SU-DHL-6 (cell line): Measurements from ENCODE around the gene TMEM196.
"Not testable (repeated sequence)": the region's sequence is repeated elsewhere in the genome, so short reads cannot be mapped to it uniquely, and the experiment has no call there.

Experiments used
- H2AFZ ChIP-seq: fragments of 200-600 bp; sonication (generic); 2 replicates; pipeline ENCODE4 v1.6.1; 2014; ENCODE audit warnings: low read depth, mild to moderate bottlenecking, moderate library complexity, mixed read lengths, antibody characterized with exemption, low read length; ENCODE audit not compliant: severe bottlenecking
- H3F3A ChIP-seq: fragments of 200-600 bp; shearing (Covaris generic); 2 replicates; pipeline ENCODE4 v1.6.0; 2016; ENCODE audit warnings: antibody characterized with exemption, mild to moderate bottlenecking; ENCODE audit not compliant: insufficient read depth
- H3K27ac ChIP-seq: fragments of 200-600 bp; sonication (generic); 2 replicates; pipeline ENCODE4 v1.5.1; 2016; ENCODE audit warnings: low read depth, mild to moderate bottlenecking, low read length, moderate library complexity, mixed read lengths
- H3K27me3 ChIP-seq: fragments of 200-600 bp; sonication (generic), shearing (Covaris generic); 2 replicates; pipeline ENCODE4 v1.6.0; 2014; ENCODE audit warnings: mild to moderate bottlenecking, low read length
- H3K36me3 ChIP-seq: fragments of 200-600 bp; sonication (generic); 2 replicates; pipeline ENCODE4 v1.6.1; 2014; ENCODE audit warnings: mild to moderate bottlenecking, low read length, mixed read lengths
- H3K4me2 ChIP-seq: fragments of 300-600, 200-600 bp; shearing (Covaris generic), sonication (generic); 2 replicates; pipeline ENCODE4 v1.6.0; 2014; ENCODE audit warnings: low read length, low read depth, mild to moderate bottlenecking; ENCODE audit not compliant: poor library complexity, severe bottlenecking
- H3K4me3 ChIP-seq: fragments of 200-600 bp; sonication (generic); 2 replicates; pipeline ENCODE4 v1.5.1; 2014; ENCODE audit warnings: antibody characterized with exemption, low read length, mild to moderate bottlenecking, mixed read lengths; ENCODE audit not compliant: insufficient read depth, poor library complexity, severe bottlenecking
- H3K79me2 ChIP-seq: fragments of 200-600 bp; sonication (generic); 2 replicates; pipeline ENCODE4 v1.6.1; 2014; ENCODE audit warnings: mild to moderate bottlenecking, low read length, moderate library complexity; ENCODE audit not compliant: insufficient read depth
- H3K9ac ChIP-seq: fragments of 200-600 bp; sonication (generic); 2 replicates; pipeline ENCODE4 v1.7.0; 2014; ENCODE audit warnings: mild to moderate bottlenecking, low read length
- H3K9me2 ChIP-seq: fragments of 200-600 bp; sonication (generic); replicated peaks from 2 replicates; pipeline ENCODE4 v1.6.1; 2014; ENCODE audit warnings: low read length; ENCODE audit not compliant: insufficient read depth
- H3K9me3 ChIP-seq: fragments of 200-600 bp; sonication (generic); 2 replicates; pipeline ENCODE4 v1.6.1; 2014; ENCODE audit warnings: low read length, mixed read lengths; ENCODE audit not compliant: insufficient read depth
- H4K20me1 ChIP-seq: fragments of 200-600 bp; sonication (generic); 2 replicates; pipeline ENCODE4 v1.6.1; 2014; ENCODE audit warnings: low read depth, mild to moderate bottlenecking, antibody characterized with exemption, low read length, moderate library complexity, mixed read lengths
- EZH2phosphoT487 ChIP-seq: fragments of 200-600 bp; sonication (generic), shearing (Covaris generic); conservative IDR thresholded peaks from 2 replicates; pipeline ENCODE4 v1.6.1; 2018; ENCODE audit warnings: mild to moderate bottlenecking, antibody characterized with exemption, low read length, moderate library complexity, mixed read lengths
- TF ChIP-seq, protein P1 (sequence below): fragments of 200-600 bp; sonication (generic); IDR thresholded peaks from one replicate; pipeline ENCODE4 v1.5.1; 2017; ENCODE audit warnings: antibody characterized with exemption, mild to moderate bottlenecking, low read length, moderate library complexity; ENCODE audit not compliant: insufficient read depth, poor library complexity, severe bottlenecking

TMEM196 gene

DNA sequence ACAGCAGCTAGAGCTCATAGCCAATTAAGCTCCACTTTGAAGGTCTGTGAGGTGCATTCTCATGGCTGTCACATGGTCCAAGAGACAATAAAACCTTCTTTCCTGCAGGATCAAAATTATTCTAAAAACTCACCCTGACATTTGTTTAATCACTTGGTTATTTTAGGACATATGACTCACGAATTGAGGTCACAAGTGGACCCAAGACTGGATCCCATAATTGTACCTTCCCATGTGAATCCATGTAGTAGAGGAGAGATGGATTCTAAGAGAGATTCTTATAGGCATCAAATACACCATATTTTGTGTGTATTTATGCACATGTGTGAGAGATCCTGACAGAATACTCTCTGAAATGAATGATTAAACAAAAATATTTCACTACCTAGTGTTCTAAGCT lies 82.7 kb downstream of the TMEM196 start:
- H3K4me3 ChIP-seq = no peak overlapping the region
- no peaks in the 10 kb centered on the region for H4K20me1 ChIP-seq
- no peaks in the 10 kb centered on the region for H3K36me3 ChIP-seq
- H3K9me2 ChIP-seq = no peaks in the 10 kb centered on the region
- no peaks in the 10 kb centered on the region for H3K27me3 ChIP-seq
- no peak for TF ChIP-seq EZH2phosphoT487
- TF ChIP-seq, protein P1, sequence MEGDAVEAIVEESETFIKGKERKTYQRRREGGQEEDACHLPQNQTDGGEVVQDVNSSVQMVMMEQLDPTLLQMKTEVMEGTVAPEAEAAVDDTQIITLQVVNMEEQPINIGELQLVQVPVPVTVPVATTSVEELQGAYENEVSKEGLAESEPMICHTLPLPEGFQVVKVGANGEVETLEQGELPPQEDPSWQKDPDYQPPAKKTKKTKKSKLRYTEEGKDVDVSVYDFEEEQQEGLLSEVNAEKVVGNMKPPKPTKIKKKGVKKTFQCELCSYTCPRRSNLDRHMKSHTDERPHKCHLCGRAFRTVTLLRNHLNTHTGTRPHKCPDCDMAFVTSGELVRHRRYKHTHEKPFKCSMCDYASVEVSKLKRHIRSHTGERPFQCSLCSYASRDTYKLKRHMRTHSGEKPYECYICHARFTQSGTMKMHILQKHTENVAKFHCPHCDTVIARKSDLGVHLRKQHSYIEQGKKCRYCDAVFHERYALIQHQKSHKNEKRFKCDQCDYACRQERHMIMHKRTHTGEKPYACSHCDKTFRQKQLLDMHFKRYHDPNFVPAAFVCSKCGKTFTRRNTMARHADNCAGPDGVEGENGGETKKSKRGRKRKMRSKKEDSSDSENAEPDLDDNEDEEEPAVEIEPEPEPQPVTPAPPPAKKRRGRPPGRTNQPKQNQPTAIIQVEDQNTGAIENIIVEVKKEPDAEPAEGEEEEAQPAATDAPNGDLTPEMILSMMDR = no peak
- H3K4me2 ChIP-seq = no peak overlapping the region
- H2AFZ ChIP-seq = no peak overlapping the region
- no peaks in the 10 kb centered on the region for H3K79me2 ChIP-seq
- no peak overlapping the region for H3K9ac ChIP-seq
- H3K27ac ChIP-seq = no peak overlapping the region
- no peaks in the 10 kb centered on the region for H3F3A ChIP-seq
- no peaks in the 10 kb centered on the region for H3K9me3 ChIP-seq

DNA sequence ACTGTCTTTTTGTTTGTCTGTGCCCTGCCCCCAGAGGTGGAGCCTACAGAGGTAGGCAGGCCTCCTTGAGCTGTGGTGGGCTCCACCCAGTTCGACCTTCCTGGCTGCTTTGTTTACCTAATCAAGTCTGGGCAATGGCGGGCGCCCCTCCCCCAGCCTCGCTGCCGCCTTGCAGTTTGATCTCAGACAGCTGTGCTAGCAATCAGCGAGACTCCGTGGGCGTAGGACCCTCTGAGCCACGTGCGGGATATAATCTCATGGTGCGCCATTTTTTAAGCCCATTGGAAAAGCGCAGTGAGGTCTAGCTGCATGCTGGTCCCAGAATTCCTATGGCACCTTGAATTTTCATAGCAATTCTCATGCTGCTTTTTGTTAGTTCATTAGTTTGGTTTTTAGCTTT lies 84.3 kb downstream of the TMEM196 start:
- H4K20me1 ChIP-seq, H3F3A ChIP-seq, H3K4me2 ChIP-seq, H3K9me2 ChIP-seq, H3K27me3 ChIP-seq, H3K9ac ChIP-seq, H3K27ac ChIP-seq, H3K4me3 ChIP-seq, H2AFZ ChIP-seq, H3K79me2 ChIP-seq, H3K9me3 ChIP-seq, H3K36me3 ChIP-seq: not testable (repeated sequence)

DNA sequence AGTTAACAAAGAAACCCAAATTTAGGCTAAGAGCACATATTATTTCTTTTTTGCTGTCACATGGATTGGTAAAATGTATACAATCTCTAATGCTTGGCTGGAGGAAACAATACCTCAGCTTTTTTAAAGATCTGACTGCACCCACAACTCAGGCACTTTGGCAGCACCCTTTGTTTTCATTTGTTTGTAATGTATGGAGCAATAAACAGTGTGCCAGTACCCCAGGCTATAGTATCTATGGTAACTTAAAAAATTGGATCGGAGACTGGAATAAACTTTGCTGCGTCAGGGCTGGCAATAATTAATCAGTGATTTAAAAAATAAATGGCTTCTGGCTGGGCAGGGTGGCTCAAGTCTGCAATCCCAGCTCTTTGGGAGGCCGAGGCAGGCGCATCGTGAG lies 91.8 kb downstream of the TMEM196 start:
- Histone ChIP-seq H2AFZ (no peak overlapping the region), H3K4me3 (no peak overlapping the region), H3K9ac (no peak overlapping the region), H3K27ac (no peak overlapping the region), H3K79me2 (no peaks in the 10 kb centered on the region), H3K27me3 (no peaks in the 10 kb centered on the region; the same call in 1 of the 2 replicates), H3F3A (no peaks in the 10 kb centered on the region), H4K20me1 (no peaks in the 10 kb centered on the region), H3K9me2 (no peaks in the 10 kb centered on the region), H3K4me2 (no peak overlapping the region), H3K9me3 (no peaks in the 10 kb centered on the region), H3K36me3 (no peaks in the 10 kb centered on the region)
- TF ChIP-seq, protein P1 = no peak
- no peak for TF ChIP-seq EZH2phosphoT487

DNA sequence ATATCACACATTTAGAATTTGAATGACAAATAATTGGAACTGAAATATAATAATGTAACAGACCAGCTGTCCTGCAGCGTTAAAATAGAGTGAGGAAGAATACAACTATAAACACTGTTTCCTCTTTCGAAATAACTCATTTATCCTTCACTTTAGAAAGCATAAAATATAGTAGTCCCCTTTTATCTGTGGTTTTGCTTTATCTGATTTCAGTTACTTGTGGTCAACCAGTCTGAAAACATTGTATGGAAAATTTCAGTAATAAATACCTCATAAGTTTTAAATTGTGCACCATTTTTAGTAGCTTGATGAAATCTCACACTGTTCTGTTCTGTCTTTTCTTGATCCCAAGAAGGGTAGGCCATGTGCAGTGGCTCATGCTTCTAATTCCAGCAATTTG lies 96.2 kb downstream of the TMEM196 start:
- Histone ChIP-seq H3K9ac (no peak overlapping the region), H2AFZ (no peak overlapping the region), H3K79me2 (no peaks in the 10 kb centered on the region), H3K9me3 (no peaks in the 10 kb centered on the region), H3K27me3 (no peaks in the 10 kb centered on the region; the same call in 1 of the 2 replicates), H4K20me1 (no peaks in the 10 kb centered on the region), H3K27ac (no peak overlapping the region), H3K4me2 (peak overlapping the region; percentile 21), H3K36me3 (no peaks in the 10 kb centered on the region), H3K9me2 (no peaks in the 10 kb centered on the region), H3F3A (no peaks in the 10 kb centered on the region), H3K4me3 (no peak overlapping the region)
- no peak for TF ChIP-seq EZH2phosphoT487
- TF ChIP-seq, protein P1 = no peak
